GM12873 (cell line): ENCODE data around the gene NECTIN1.

Experiments
- TF ChIP-seq, protein P1 (sequence below): IDR thresholded peaks from 2 replicates; pipeline ENCODE4 v1.5.1; 2012; ENCODE audit warnings: low read depth, mild to moderate bottlenecking, moderate library complexity, low read length, control low read depth; ENCODE audit not compliant: insufficient read depth; ENCODE audit errors: missing control alignments

NECTIN1 gene

DNA sequence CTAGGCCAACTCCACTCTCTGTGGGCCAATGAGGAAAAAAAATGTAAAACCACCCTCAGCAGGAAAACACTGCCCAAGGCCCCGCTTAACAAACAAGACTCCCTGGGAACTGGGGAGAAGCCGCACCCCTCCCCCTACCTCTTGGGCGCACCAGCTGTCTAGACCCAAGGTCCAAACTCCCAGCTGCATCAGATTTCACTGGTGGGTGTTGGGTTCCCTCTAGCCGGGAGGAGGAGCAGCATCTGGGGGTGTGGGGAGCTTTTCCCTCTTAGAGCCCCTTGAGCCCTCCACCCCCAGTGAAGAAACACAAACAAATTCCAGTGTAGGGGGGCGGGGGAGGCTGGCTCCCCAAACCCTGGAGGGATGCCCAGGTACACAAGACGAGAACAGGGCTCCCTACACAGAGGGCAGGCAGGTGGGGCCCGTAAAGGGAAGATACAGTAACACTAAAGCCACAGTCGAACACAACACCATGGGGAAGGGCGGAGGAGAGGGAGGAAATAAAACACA, 64.9 kb downstream of the NECTIN1 start:
- TF ChIP-seq, protein P1, sequence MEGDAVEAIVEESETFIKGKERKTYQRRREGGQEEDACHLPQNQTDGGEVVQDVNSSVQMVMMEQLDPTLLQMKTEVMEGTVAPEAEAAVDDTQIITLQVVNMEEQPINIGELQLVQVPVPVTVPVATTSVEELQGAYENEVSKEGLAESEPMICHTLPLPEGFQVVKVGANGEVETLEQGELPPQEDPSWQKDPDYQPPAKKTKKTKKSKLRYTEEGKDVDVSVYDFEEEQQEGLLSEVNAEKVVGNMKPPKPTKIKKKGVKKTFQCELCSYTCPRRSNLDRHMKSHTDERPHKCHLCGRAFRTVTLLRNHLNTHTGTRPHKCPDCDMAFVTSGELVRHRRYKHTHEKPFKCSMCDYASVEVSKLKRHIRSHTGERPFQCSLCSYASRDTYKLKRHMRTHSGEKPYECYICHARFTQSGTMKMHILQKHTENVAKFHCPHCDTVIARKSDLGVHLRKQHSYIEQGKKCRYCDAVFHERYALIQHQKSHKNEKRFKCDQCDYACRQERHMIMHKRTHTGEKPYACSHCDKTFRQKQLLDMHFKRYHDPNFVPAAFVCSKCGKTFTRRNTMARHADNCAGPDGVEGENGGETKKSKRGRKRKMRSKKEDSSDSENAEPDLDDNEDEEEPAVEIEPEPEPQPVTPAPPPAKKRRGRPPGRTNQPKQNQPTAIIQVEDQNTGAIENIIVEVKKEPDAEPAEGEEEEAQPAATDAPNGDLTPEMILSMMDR: no peak

DNA sequence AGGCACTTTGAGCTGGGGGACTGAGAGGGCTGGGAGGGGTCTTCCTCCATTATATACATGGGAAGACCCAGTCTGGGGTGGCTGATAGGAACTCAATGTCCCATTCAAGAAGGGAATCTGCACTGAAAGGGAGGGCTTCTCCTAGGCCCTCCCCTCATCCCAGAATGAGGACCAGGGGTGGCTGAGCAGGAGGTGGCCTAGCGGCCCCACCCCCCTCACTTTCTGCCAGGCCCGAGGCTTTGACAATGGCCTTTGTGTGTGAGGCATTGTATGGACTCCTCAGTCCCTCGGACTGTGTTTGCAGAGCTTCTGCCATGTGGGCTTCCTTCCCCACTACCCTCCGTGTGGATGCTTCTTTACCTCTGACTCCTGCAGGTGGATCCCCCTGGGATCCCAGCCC, 65.7 kb downstream of the NECTIN1 start:
- TF ChIP-seq, protein P1: no peak

GRCh38 chr11:119661226-119661625, 67.8 kb downstream of the NECTIN1 start:
- TF ChIP-seq, protein P1: no peak

DNA sequence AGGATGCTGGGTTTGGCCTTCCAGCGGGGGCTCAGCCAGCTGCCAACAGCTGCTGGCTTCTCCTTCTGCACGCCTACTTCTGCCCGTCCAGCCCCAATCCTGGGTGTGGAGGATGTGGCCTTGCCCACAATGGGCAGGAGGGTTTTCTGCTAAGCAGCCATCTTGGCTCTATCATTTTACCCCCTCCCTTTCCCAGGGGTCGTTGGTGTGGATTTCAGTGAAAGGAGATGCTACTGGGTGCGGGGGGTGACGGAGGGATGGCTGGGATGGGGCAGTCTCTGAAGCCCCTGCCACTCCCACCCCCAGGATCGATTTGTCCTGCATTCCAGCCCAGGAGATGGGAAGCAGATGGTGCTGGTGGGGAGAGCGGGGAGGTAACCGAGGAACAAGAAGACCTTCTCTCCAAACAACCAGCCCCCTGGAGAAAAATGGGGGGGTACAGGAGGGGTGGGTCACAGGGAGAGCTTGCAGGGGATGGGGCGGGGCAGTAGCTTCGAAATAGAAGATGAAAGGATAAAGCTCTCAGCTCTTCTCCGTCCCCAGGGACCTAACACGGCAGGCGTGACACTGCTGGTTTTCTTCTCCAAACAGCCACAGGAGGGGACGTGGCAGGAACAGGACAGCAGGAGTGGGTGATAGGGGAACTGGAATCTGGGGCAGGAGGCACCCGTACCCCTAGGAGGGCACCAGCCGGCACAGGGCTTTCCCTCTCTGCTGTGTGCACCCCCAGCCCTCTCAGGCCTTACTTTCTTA, 68.9 kb downstream of the NECTIN1 start:
- TF ChIP-seq, protein P1: no peak

- TF ChIP-seq, protein P1: no peak
Measured at GRCh38 chr11:119652907-119653659, 75.9 kb downstream of the NECTIN1 start.

- TF ChIP-seq, protein P1: no peak
Measured at GRCh38 chr11:119651802-119652584, 77.0 kb downstream of the NECTIN1 start.
